ENCODE results near the gene MCMBP.
"Not testable (repeated sequence)": the region's sequence is repeated elsewhere in the genome, so short reads cannot be mapped to it uniquely, and the experiment has no call there.

Gene MCMBP

GRCh38 chr10:119883901-119884611, 11.4 kb upstream of the MCMBP start:
- DNase-seq (ENCODE audit: low read depth in 2 of 2), result not testable (repeated sequence)

DNA sequence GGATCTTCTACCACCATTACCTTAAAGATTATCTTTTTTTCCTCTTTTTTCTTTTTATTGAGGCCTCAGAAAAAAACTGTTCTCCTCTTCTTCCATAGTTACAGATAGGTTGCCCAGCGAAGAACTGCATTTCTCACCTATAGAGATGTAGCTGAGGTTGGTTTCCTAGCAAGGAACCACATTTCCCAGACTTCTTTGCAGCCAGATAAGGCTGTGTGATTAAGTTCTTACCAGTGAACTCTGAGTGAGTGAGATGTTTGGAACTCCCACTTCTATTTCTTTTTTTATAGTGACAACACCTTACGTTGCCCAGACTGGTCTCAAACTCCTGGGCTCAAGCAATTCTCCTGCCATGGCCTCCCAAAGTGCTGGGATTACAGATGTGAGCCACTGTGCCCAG, 5.9 kb upstream of the MCMBP start:
- DNase-seq (ENCODE audit: low read depth in 2 of 2), result no peak

DNA sequence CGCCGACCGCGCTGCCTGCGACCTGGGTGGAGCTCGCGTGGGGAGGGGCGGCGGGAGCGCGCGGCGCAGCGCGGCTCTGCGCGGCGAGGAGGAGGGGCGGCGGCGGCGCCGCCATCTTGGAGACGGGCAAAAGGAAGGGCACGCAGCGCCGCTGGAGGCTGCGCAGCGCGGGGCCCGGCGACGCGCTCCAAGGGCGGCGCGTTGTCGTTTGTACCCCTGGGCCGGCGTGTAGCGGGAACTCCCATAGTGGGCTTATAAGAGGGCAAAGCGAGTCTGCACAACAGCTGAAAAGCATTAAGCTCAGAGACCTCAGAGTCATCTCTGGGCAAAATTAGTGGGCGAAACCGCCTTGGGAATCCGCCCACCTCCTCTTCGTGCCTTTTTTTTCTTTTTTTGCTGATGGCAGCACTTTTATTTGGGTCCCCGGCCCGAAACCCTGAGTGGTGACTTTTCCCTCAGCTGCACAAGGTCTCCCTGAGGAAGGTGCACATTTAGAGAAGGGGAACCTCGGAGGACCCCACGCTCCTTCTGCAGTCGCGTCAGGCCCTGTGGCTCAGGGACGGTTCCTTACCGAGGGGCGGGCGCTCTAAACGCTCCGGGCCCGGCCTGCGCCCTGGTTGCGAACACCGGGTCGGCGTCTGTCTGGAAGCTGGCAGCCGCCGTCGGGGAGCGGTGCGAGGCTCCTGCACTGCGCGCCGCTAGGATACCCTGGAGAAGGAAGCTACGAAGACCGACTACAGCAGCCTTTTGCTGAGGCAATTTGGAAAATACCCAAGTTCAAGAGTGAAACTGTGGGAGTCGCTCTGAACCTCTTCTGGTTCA, 428 bp upstream of the MCMBP start:
- DNase-seq (ENCODE audit: low read depth in 2 of 2), result peak; percentile 64 to 67

DNA sequence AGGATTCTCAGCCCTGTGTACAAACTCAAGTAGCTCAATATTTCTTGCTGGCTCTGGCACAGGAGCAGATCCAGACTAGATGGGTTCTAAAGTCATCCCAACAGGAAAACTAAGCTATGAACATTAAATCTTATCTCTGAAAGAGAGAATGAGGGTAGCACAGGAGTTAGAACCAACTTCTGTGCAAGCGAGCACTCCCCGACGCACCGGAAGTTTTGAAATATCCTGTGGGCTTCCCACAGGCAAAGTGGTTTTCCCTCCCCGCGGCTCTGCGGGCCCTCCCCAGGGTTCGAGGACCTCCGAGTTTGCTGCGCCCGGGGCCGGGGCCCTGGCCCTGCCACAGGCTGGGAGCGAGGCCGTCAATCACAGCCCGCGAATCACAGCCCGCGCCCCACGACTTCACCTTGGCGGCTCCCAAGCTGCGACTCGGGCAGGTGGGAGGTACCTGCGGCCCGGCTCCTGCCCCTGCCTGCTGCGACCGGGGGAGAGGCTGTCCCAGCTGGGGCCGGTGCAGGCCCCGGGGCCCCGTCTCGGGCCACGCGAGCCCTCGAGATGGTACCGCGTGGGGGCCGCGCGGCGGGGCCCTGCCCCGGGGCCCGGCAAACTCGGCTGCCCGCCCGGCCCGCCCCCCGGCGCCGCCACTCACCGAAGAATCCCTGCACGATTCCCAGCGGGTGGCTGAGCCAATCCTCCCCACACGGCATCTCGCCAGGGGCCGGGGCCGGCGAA, 598 bp downstream of the MCMBP start:
- peak in 1 of 2 donors; percentile 23 for DNase-seq (ENCODE audit: low read depth in 2 of 2)

DNA sequence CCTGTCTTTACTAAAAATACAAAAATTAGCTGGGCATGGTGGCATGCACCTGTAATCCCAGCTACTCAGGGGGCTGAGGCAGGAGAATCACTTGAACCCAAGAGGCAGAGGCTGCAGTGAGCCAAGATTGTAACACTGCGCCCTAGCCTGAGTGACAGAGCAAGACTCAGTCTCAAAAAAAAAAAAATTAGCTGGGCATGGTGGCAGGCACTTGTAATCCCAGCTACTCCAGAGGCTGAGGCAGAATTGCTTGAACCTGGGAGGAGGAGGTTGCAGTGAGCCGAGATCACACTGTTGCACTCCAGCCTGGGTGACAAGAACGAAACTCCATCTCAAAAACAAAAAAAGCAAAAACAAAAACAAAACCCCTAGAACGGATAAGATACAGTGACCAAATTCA, 3.2 kb downstream of the MCMBP start:
- DNase-seq (ENCODE audit: low read depth in 2 of 2), result not testable (repeated sequence)

- DNase-seq (ENCODE audit: low read depth in 2 of 2), result no peak
These were observed 5.3 kb downstream of the MCMBP start for GRCh38 chr10:119867317-119867716.

- DNase-seq (ENCODE audit: low read depth in 2 of 2), result no peak
These were observed 6.9 kb downstream of the MCMBP start for GRCh38 chr10:119865699-119866240.

GRCh38 chr10:119863951-119864565, 8.6 kb downstream of the MCMBP start:
- DNase-seq (ENCODE audit: low read depth in 2 of 2), result no peak

GRCh38 chr10:119862524-119862923, 10.1 kb downstream of the MCMBP start:
- no peak for DNase-seq (ENCODE audit: low read depth in 2 of 2)

DNA sequence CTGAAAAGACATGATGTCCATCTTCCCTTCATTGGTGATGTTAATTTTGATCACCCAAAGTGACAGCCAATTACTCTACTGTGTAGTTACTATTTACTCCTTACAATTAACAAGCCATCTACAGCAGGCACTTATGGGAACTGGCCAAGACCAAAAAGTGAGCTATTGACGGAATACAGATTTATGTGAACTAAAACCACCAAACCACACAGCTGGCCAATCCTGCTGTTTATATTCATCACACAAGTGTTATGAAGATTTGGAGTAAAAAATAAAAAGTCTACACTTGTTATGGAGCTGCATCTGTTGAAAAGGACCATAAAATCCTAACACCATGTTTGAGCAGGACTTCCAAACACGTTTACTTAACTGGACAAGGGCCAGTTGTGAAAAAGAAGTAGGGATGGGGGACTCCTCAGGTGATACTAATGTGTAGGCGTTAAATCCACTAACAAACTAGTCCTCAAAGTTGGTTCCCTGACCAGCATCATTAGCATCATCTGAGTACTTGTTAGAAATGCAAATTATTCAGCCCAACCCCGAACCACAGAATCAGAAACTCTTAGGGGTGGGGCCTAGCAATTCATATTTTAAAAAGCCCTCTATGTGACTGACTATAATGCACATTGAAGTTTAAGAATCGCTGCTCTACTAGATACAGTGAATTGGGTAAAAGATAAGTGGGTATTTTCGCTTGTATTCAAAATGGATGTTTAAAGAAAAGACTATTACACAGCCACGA, 11.6 kb downstream of the MCMBP start:
- no peak for DNase-seq (ENCODE audit: low read depth in 2 of 2)

DNA sequence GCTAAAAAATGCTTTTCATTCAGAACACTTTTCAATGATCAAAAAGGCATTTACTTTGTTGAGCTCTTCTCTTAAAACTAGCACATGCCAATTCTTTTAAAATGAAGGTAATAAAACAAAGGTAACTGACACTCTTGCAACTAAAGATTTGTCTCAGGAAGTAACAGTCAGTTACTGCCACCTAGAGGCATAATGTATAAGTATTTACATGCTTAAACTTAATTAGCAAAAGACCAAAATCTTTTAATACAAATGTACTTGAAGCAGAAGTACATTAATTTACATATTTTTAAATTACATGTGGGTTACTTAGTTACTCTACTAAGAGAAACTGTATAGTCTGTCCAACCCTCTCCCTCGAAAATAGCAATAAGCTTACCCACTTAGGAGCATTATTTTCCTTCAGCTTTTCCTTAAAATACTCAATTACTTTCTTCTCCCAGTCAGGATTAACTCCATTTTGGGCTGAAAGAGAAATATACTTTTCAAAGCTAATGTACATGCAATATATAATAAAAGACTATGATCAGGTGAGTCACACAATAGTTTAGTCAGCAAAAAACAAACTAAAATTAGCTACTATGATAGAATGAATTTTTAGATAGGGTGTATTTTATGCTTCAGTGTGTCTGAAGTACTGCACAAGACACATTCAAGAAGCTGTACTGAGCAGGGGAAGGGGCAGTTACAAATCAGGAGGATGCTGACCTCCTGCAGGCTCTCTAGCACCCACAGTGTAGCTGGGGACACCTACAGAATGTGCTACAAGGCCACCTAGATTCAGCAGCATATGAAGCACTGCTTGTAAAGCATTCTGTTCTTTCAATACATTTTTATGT, 13.0 kb downstream of the MCMBP start:
- no peak for DNase-seq (ENCODE audit: low read depth in 2 of 2)

DNA sequence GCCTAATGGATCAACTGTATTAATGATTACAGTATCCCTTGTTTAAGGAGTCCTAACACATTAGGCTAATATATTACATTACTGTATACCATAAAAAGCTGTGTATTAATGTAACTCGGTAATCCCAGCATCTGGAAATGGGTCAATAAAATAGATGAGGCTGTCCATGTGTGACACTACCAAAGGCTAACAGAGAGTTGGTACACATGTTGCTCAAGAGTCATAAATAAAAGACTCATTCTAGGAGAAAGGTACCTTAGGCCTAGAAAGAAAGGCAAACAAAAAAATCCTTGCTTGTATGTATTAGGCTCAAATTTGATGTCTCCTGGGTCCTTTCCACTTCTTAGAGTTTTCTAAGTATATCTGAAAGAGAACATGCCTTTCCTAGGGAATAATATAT, 14.6 kb downstream of the MCMBP start:
- DNase-seq (ENCODE audit: low read depth in 2 of 2), result no peak

DNA sequence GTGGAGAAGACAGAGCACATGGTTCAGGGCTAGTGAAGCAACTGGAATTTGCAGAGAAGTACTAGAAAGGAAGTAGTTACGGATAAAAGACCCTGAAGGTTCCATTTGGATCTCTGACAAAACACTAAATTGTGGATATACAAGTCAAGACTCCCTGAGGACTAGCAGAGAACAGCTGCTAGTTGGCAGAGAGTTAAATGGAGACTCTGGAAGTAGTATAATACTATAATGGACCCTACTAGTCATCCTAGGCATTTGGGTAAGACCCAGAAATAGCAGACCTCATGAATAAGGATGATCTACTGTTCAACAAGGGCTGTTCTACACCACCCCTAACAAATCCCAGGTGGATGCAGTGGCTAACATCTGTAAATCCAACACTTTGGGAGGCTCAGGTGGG, 19.1 kb downstream of the MCMBP start:
- DNase-seq (ENCODE audit: low read depth in 2 of 2), result no peak

- DNase-seq (ENCODE audit: low read depth in 2 of 2), result no peak
These were observed 19.8 kb downstream of the MCMBP start for GRCh38 chr10:119852822-119853221.

- DNase-seq (ENCODE audit: low read depth in 2 of 2), result no peak
These were observed 20.4 kb downstream of the MCMBP start for GRCh38 chr10:119852277-119852676.

DNA sequence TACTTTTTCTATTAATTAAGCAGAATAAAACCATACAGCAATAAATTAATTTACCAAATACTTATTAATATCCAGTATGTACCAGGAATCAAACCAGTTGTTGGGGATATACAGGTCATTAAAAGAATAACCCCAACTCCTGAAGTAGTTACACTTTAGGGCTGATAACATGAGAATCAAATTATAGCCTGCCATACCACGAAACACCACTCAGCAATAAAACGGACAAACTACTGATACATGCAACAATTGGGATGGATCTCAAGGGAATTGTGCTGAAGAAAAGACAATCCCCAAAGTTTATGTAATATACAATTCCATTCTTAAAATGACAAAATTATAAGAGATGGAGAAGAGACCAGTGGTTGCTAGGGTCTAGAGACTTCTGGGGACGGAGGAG, 22.7 kb downstream of the MCMBP start:
- DNase-seq (ENCODE audit: low read depth in 2 of 2), result no peak

- DNase-seq (ENCODE audit: low read depth in 2 of 2), result no peak
These were observed 23.4 kb downstream of the MCMBP start for GRCh38 chr10:119849031-119849789.

- DNase-seq (ENCODE audit: low read depth in 2 of 2), result no peak
These were observed 27.0 kb downstream of the MCMBP start for GRCh38 chr10:119845656-119846055.

GRCh38 chr10:119834188-119834587, 38.5 kb downstream of the MCMBP start:
- no peak for DNase-seq (ENCODE audit: low read depth in 2 of 2)

Data from stimulated activated CD4-positive, alpha-beta T cell treated with anti-CD3 and anti-CD28 coated beads, Interleukin-1b, Interleukin-23, amount 100 ng/mL, for 1 hour (primary cell).